ENCODE results near the gene PIK3R6.

DNA sequence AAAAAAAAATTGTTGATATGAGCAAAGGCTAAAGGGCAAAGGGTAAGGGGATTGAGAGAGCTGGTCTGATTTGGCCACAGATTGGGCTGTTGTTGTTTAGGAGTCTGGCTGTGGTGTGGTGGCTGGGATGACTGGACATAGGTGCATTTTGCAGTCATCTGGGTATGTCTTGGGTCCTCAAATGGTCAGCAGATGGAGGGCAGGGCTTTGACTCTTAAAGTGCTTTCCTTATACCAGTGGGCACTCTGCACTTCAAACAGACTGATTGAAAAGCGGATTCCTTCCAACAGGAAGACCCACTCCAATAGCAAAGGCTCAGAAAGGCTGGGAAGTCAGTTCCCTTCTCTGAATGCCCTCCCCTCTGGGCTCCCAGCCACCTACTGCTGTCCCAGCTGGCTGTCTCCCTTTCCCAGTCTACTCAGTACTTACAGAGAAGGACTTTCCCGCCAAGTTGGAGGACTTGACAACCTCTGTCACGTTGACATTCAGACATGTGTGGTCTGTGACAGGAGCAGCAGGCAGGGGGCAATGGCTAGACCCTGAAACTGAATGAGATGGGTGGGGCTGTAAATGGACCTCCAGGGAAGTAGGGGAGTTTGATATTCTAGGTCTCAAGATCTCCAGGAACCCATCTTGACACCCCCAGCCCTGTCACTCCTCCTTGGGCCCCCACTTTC lies 48.7 kb downstream of the PIK3R6 start:
- TF ChIP-seq FOXJ3 (CRISPR knock-in tag; IDR thresholded peaks at IDR 0.05; ENCODE audit: borderline replicate concordance) (no peak), SMC3 (IDR thresholded peaks at IDR 0.05; ENCODE audit: low read length) (no peak), POLR2A (IDR thresholded peaks at IDR 0.05; ENCODE audit: insufficient read depth in 1 of 2, low read depth in 2 of 2, low read length in 2 of 2) (no peak), ZNF333 (CRISPR knock-in tag; IDR thresholded peaks at IDR 0.05; ENCODE audit: borderline replicate concordance) (no peak), ZNF513 (CRISPR knock-in tag; conservative IDR thresholded peaks at IDR 0.05) (no peak), JUND (CRISPR knock-in tag; IDR thresholded peaks at IDR 0.05) (no peak), ETV6 (CRISPR knock-in tag; conservative IDR thresholded peaks at IDR 0.05) (no peak), ZBTB2 (CRISPR knock-in tag; IDR thresholded peaks at IDR 0.05; ENCODE audit: low read depth) (no peak), ZNF597 (CRISPR knock-in tag; IDR thresholded peaks at IDR 0.05) (no peak), ZC3H4 (CRISPR knock-in tag; IDR thresholded peaks at IDR 0.05; ENCODE audit: borderline replicate concordance) (no peak), ZFP36L2 (CRISPR knock-in tag; IDR thresholded peaks at IDR 0.05) (no peak)
- TF ChIP-seq, protein P1, sequence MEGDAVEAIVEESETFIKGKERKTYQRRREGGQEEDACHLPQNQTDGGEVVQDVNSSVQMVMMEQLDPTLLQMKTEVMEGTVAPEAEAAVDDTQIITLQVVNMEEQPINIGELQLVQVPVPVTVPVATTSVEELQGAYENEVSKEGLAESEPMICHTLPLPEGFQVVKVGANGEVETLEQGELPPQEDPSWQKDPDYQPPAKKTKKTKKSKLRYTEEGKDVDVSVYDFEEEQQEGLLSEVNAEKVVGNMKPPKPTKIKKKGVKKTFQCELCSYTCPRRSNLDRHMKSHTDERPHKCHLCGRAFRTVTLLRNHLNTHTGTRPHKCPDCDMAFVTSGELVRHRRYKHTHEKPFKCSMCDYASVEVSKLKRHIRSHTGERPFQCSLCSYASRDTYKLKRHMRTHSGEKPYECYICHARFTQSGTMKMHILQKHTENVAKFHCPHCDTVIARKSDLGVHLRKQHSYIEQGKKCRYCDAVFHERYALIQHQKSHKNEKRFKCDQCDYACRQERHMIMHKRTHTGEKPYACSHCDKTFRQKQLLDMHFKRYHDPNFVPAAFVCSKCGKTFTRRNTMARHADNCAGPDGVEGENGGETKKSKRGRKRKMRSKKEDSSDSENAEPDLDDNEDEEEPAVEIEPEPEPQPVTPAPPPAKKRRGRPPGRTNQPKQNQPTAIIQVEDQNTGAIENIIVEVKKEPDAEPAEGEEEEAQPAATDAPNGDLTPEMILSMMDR (CRISPR knock-in tag; IDR thresholded peaks at IDR 0.05): no peak
- TF ChIP-seq, protein P2, sequence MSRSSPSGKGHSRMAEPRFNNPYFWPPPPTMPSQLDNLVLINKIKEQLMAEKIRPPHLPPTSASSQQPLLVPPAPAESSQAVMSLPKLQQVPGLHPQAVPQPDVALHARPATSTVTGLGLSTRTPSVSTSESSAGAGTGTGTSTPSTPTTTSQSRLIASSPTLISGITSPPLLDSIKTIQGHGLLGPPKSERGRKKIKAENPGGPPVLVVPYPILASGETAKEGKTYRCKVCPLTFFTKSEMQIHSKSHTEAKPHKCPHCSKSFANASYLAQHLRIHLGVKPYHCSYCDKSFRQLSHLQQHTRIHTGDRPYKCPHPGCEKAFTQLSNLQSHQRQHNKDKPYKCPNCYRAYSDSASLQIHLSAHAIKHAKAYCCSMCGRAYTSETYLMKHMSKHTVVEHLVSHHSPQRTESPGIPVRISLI (CRISPR knock-in tag; IDR thresholded peaks at IDR 0.05; ENCODE audit: borderline replicate concordance): no peak

Measured in HepG2 (cell line).